Neuronal stem cell (in vitro differentiated cells): ENCODE results near the gene TNS3.

Source experiments
- DNase-seq: peaks from one replicate; pipeline ENCODE4 v3.0.0-alpha.2; 2013; ENCODE audit warnings: low spot score
- H2AFZ ChIP-seq: one replicate; pipeline ENCODE4 v1.6.1; 2013; ENCODE audit warnings: mild to moderate bottlenecking, low read length, inconsistent platforms
- H2AK5ac ChIP-seq: 2 replicates; pipeline ENCODE4 v1.6.1; 2013; ENCODE audit warnings: low read depth, mild to moderate bottlenecking, inconsistent platforms, low read length, moderate library complexity, mixed read lengths
- H2BK120ac ChIP-seq: 2 replicates; pipeline ENCODE4 v1.6.1; 2013; ENCODE audit warnings: low read depth, mild to moderate bottlenecking, inconsistent platforms, low read length, moderate library complexity, mixed read lengths
- H2BK12ac ChIP-seq: one replicate; pipeline ENCODE4 v1.6.1; 2013; ENCODE audit warnings: low read length, inconsistent platforms
- H2BK15ac ChIP-seq: 2 replicates; pipeline ENCODE4 v1.6.1; 2013; ENCODE audit warnings: mild to moderate bottlenecking, low read length, inconsistent platforms, mixed read lengths
- H2BK5ac ChIP-seq: one replicate; pipeline ENCODE4 v1.6.1; 2013; ENCODE audit warnings: inconsistent platforms, mild to moderate bottlenecking, low read length, moderate library complexity
- H3K14ac ChIP-seq: one replicate; pipeline ENCODE4 v1.6.1; 2013; ENCODE audit warnings: low read length, inconsistent platforms
- H3K18ac ChIP-seq: 2 replicates; pipeline ENCODE4 v1.6.1; 2013; ENCODE audit warnings: low read length, inconsistent platforms
- H3K23ac ChIP-seq: 2 replicates; pipeline ENCODE4 v1.6.1; 2013; ENCODE audit warnings: low read depth, mild to moderate bottlenecking, mixed read lengths, low read length, inconsistent platforms; ENCODE audit not compliant: poor library complexity
- H3K27ac ChIP-seq: replicated peaks from 3 replicates; pipeline ENCODE4 v1.5.1; 2013; ENCODE audit warnings: low read length, inconsistent platforms
- H3K27me3 ChIP-seq, 3 experiments: 2 replicates each; pipeline ENCODE4 v1.6.1; 2013; ENCODE audit warnings: low read length in 3 of 3, mild to moderate bottlenecking in 2 of 3, inconsistent platforms in 1 of 3, low read depth in 1 of 3, mixed read lengths in 1 of 3, moderate library complexity in 1 of 3; ENCODE audit not compliant: control insufficient read depth in 3 of 3, insufficient read depth in 3 of 3
- H3K36me3 ChIP-seq, 2 donors: replicated peaks in 1 of 2; 2 replicates each; pipeline ENCODE4 v1.6.1; 2013; ENCODE audit warnings: low read length in 2 of 2; ENCODE audit not compliant: control insufficient read depth in 2 of 2, insufficient read depth in 2 of 2
- H3K4ac ChIP-seq: 2 replicates; pipeline ENCODE4 v1.6.1; 2013; ENCODE audit warnings: inconsistent platforms, mild to moderate bottlenecking, low read length, moderate library complexity
- H3K4me1 ChIP-seq, 2 donors: 1 replicate in 1 of 2; 2 replicates in 1 of 2; pipeline ENCODE4 v1.6.1; 2013; ENCODE audit warnings: low read length in 2 of 2, low read depth in 1 of 2; ENCODE audit not compliant: control insufficient read depth in 2 of 2, insufficient read depth in 1 of 2
- H3K4me2 ChIP-seq: one replicate; pipeline ENCODE4 v1.6.1; 2013; ENCODE audit warnings: mild to moderate bottlenecking, low read length, inconsistent platforms; ENCODE audit not compliant: insufficient read depth, poor library complexity, severe bottlenecking
- H3K4me3 ChIP-seq, 2 donors: 2 replicates each; pipeline ENCODE4 v1.5.1; 2013; ENCODE audit warnings: low read length in 2 of 2, mild to moderate bottlenecking in 2 of 2, inconsistent platforms in 1 of 2, moderate library complexity in 1 of 2
- H3K79me1 ChIP-seq: one replicate; pipeline ENCODE4 v1.6.1; 2013; ENCODE audit warnings: low read depth, mild to moderate bottlenecking, inconsistent platforms, low read length, moderate library complexity
- H3K9ac ChIP-seq: one replicate; pipeline ENCODE4 v1.6.1; 2013; ENCODE audit warnings: mild to moderate bottlenecking, low read depth, low read length, inconsistent platforms; ENCODE audit not compliant: poor library complexity
- H3K9me3 ChIP-seq, 2 donors: replicated peaks in 1 of 2; 2 replicates each; pipeline versions ENCODE3 to v1.6.1; 2013; ENCODE audit warnings: low read length in 2 of 2, mild to moderate bottlenecking in 2 of 2, inconsistent platforms in 1 of 2, low read depth in 1 of 2, mixed read lengths in 1 of 2, moderate library complexity in 1 of 2; ENCODE audit not compliant: control insufficient read depth in 2 of 2, insufficient read depth in 1 of 2
- H4K8ac ChIP-seq: one replicate; pipeline ENCODE4 v1.6.1; 2013; ENCODE audit warnings: low read depth, mild to moderate bottlenecking, inconsistent platforms, low read length, moderate library complexity
- H4K91ac ChIP-seq: one replicate; pipeline ENCODE4 v1.6.1; 2013; ENCODE audit warnings: low read length, low read depth, mild to moderate bottlenecking, inconsistent platforms; ENCODE audit not compliant: poor library complexity
- WGBS, 2 donors: extraction: QIAGEN DNeasy Blood & Tissue Kit; methylation state at CpG; one replicate each; pipeline ENCODE4 v1.1.7; 2013; ENCODE audit warnings: missing lambda C conversion rate in 2 of 2, mixed read lengths in 1 of 2; ENCODE audit not compliant: insufficient read length in 2 of 2, insufficient replicate concordance in 1 of 2; ENCODE audit errors: extremely low coverage in 2 of 2; 5-methylcytosine and 5-hydroxymethylcytosine counted together

TNS3 gene

GRCh38 chr7:47572094-47572445 is 9.8 kb downstream of the TNS3 start:
- peak overlapping the region; percentile 80 for H2BK15ac ChIP-seq
- H3K4me2 ChIP-seq: no peak overlapping the region
- H3K4me3 ChIP-seq: no peak overlapping the region
- peak overlapping the region; percentile 43 for H2BK12ac ChIP-seq
- peak overlapping the region; percentile 61 for H3K23ac ChIP-seq
- H3K14ac ChIP-seq: no peak overlapping the region
- no CpG with 5 or more reads among the region's 14 CpGs for WGBS, 2 donors
- peak overlapping the region; percentile 89 for H3K18ac ChIP-seq
- H3K79me1 ChIP-seq: peaks cover 5% of the 10 kb centered on the region
- H3K27ac ChIP-seq: no peak overlapping the region
- no peak overlapping the region for H4K8ac ChIP-seq
- H2AK5ac ChIP-seq: no peak overlapping the region
- H3K9me3 ChIP-seq: no peaks in the 10 kb centered on the region
- no peak for DNase-seq
- H3K4ac ChIP-seq: no peak overlapping the region
- no peak overlapping the region for H2BK120ac ChIP-seq
- no peak overlapping the region for H3K9ac ChIP-seq
- peak overlapping the region; percentile 87 for H4K91ac ChIP-seq
- peaks cover 0 to 10% of the 10 kb centered on the region in 2 donors for H3K4me1 ChIP-seq
- H3K27me3 ChIP-seq: no peaks in the 10 kb centered on the region
- H3K36me3 ChIP-seq: peaks cover 0 to 4% of the 10 kb centered on the region in 2 donors
- no peak overlapping the region for H2AFZ ChIP-seq
- no peak overlapping the region for H2BK5ac ChIP-seq

- Histone ChIP-seq H2BK15ac (peak overlapping the region; percentile 80), H2BK120ac (no peak overlapping the region), H3K4me2 (no peak overlapping the region), H3K18ac (peak overlapping the region; percentile 89), H2BK5ac (no peak overlapping the region), H3K9ac (no peak overlapping the region), H2BK12ac (peak overlapping the region; percentile 43), H3K4me1 (peaks cover 0 to 8% of the 10 kb centered on the region in 2 donors), H3K4ac (no peak overlapping the region), H4K8ac (no peak overlapping the region), H3K27ac (no peak overlapping the region), H3K36me3 (peaks cover 0 to 4% of the 10 kb centered on the region in 2 donors), H4K91ac (peak overlapping the region; percentile 87), H3K4me3 (no peak overlapping the region), H3K79me1 (peaks cover 5% of the 10 kb centered on the region), H2AFZ (no peak overlapping the region), H3K9me3 (no peaks in the 10 kb centered on the region), H3K27me3 (no peaks in the 10 kb centered on the region), H3K14ac (no peak overlapping the region), H2AK5ac (no peak overlapping the region), H3K23ac (peak overlapping the region; percentile 61)
- WGBS, 2 donors: no CpG with 5 or more reads among the region's 24 CpGs
- DNase-seq: no peak
Observed at GRCh38 chr7:47571331-47572093, 10.4 kb downstream of the TNS3 start.

- Histone ChIP-seq H4K8ac (no peak overlapping the region), H2BK15ac (no peak overlapping the region), H3K79me1 (peaks cover 5% of the 10 kb centered on the region), H4K91ac (no peak overlapping the region), H3K4ac (no peak overlapping the region), H3K4me3 (no peak overlapping the region), H2BK12ac (no peak overlapping the region), H3K9me3 (no peaks in the 10 kb centered on the region), H3K4me1 (peaks cover 0 to 10% of the 10 kb centered on the region in 2 donors), H3K4me2 (no peak overlapping the region), H2BK120ac (no peak overlapping the region), H3K36me3 (peaks cover 0 to 2% of the 10 kb centered on the region in 2 donors), H3K9ac (no peak overlapping the region), H3K27me3 (no peaks in the 10 kb centered on the region), H3K18ac (no peak overlapping the region), H3K27ac (no peak overlapping the region), H3K23ac (no peak overlapping the region), H3K14ac (no peak overlapping the region), H2BK5ac (no peak overlapping the region), H2AFZ (no peak overlapping the region), H2AK5ac (no peak overlapping the region)
- no CpG with 5 or more reads among the region's 4 CpGs for WGBS, 2 donors
- DNase-seq: no peak
Observed at GRCh38 chr7:47570649-47571050, 11.3 kb downstream of the TNS3 start.

- H3K4me3 ChIP-seq: no peak overlapping the region
- H2BK12ac ChIP-seq: no peak overlapping the region
- H4K8ac ChIP-seq: no peak overlapping the region
- peak overlapping the region; percentile 32 for H2BK15ac ChIP-seq
- no peaks in the 10 kb centered on the region for H3K27me3 ChIP-seq
- no peak for DNase-seq
- no peak overlapping the region for H3K23ac ChIP-seq
- peaks cover 5% of the 10 kb centered on the region for H3K79me1 ChIP-seq
- H3K4ac ChIP-seq: no peak overlapping the region
- WGBS, 2 donors: no CpG with 5 or more reads among the region's 13 CpGs
- H2AK5ac ChIP-seq: peak overlapping the region; percentile 71
- H3K4me2 ChIP-seq: no peak overlapping the region
- peak overlapping the region; percentile 32 for H3K18ac ChIP-seq
- peak overlapping the region; percentile 12 for H2BK5ac ChIP-seq
- H3K27ac ChIP-seq: no peak overlapping the region
- H3K14ac ChIP-seq: no peak overlapping the region
- no peak overlapping the region for H3K9ac ChIP-seq
- H2AFZ ChIP-seq: no peak overlapping the region
- no peak overlapping the region for H2BK120ac ChIP-seq
- H3K4me1 ChIP-seq: peaks cover 0 to 8% of the 10 kb centered on the region in 2 donors
- H3K9me3 ChIP-seq: no peaks in the 10 kb centered on the region
- peaks cover 0 to 2% of the 10 kb centered on the region in 2 donors for H3K36me3 ChIP-seq
- H4K91ac ChIP-seq: no peak overlapping the region
Observed at GRCh38 chr7:47568547-47568946, 13.4 kb downstream of the TNS3 start.
